Measurements from ENCODE around the gene OR52M1.

Gene OR52M1

GRCh38 chr11:4547416-4547815, 2.4 kb downstream of the OR52M1 start:
- Histone ChIP-seq H2AFZ (ENCODE audit: insufficient read depth, low read length, poor library complexity) (no peak overlapping the region), H2BK12ac (ENCODE audit: low read length) (no peak overlapping the region), H2BK5ac (ENCODE audit: low read depth, low read length, poor library complexity) (no peak overlapping the region), H4K8ac (ENCODE audit: low read depth, low read length) (no peak overlapping the region), H2BK120ac (ENCODE audit: insufficient read depth, low read length, poor library complexity) (no peak overlapping the region), H4K91ac (ENCODE audit: low read depth, low read length) (no peak overlapping the region), H3K4me1 (ENCODE audit: control insufficient read depth in 1 of 2, insufficient read depth in 2 of 2, low read length in 2 of 2) (no peaks in the 10 kb centered on the region), H2AK5ac (ENCODE audit: low read length) (no peak overlapping the region), H3K4ac (ENCODE audit: low read depth, low read length) (no peak overlapping the region), H3K4me3 (ENCODE audit: low read depth, low read length) (no peak overlapping the region), H3K79me1 (ENCODE audit: low read length) (no peaks in the 10 kb centered on the region), H3K14ac (ENCODE audit: low read length) (no peak overlapping the region), H3K18ac (ENCODE audit: low read length) (no peak overlapping the region), H3K27me3 (ENCODE audit: insufficient read depth, low read length) (no peaks in the 10 kb centered on the region), H4K12ac (ENCODE audit: low read depth, low read length) (no peak overlapping the region), H3K9me3 (ENCODE audit: insufficient read depth, low read depth, low read length) (peaks cover 7% of the 10 kb centered on the region), H3K27ac (ENCODE audit: low read depth, low read length) (no peak overlapping the region), H3K36me3 (ENCODE audit: control insufficient read depth in 1 of 2, insufficient read depth in 2 of 2, low read length in 2 of 2) (no peaks in the 10 kb centered on the region), H3K23ac (ENCODE audit: low read length) (no peak overlapping the region), H3K9ac (ENCODE audit: low read length) (no peak overlapping the region), H3K79me2 (ENCODE audit: control insufficient read depth, insufficient read depth, low read length, poor library complexity) (no peaks in the 10 kb centered on the region), H3K4me2 (ENCODE audit: low read length) (no peak overlapping the region)
- no CpG with 5 or more reads among the region's 4 CpGs for WGBS (ENCODE audit: extremely low coverage, insufficient coverage, insufficient read length)
- DNase-seq, result no peak

DNA sequence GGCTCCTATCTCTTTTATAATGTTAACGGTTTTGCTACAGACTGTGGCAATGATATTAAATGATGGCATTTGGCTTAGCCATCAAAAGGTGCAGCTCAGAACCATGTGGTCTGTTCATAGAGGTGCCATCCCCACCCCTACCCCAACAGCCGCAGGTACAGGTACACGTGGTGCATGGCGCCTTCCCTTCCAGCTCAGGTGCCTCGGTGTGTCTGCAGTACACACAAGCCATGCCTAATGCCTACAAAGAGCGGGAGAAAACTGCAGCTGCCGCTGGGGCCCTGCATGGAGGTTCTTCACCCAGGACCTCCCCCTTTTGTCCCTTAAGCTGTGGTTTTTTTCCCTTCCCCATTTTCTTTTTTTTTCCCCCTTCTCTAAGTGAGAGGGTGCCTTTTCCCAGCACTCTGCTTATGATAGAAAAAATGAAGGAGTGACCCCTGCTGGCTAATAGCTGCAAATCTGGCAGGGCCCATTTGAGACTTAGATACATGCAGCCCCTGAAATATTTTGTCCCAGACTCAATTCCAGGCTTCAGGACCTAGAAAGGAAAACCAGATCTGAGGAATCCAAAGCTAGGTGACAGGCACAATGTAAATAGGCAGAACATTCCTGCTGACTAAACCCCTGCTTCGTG, 6.5 kb downstream of the OR52M1 start:
- Histone ChIP-seq H3K18ac (ENCODE audit: low read length) (no peak overlapping the region), H2AK5ac (ENCODE audit: low read length) (no peak overlapping the region), H2BK12ac (ENCODE audit: low read length) (no peak overlapping the region), H3K79me2 (ENCODE audit: control insufficient read depth, insufficient read depth, low read length, poor library complexity) (no peaks in the 10 kb centered on the region), H3K27me3 (ENCODE audit: insufficient read depth, low read length) (no peaks in the 10 kb centered on the region), H3K4ac (ENCODE audit: low read depth, low read length) (no peak overlapping the region), H3K27ac (ENCODE audit: low read depth, low read length) (no peak overlapping the region), H4K12ac (ENCODE audit: low read depth, low read length) (no peak overlapping the region), H4K91ac (ENCODE audit: low read depth, low read length) (no peak overlapping the region), H3K9me3 (ENCODE audit: insufficient read depth, low read depth, low read length) (peaks cover 9% of the 10 kb centered on the region), H3K4me2 (ENCODE audit: low read length) (no peak overlapping the region), H3K23ac (ENCODE audit: low read length) (no peak overlapping the region), H2BK5ac (ENCODE audit: low read depth, low read length, poor library complexity) (no peak overlapping the region), H3K4me1 (ENCODE audit: control insufficient read depth in 1 of 2, insufficient read depth in 2 of 2, low read length in 2 of 2) (no peaks in the 10 kb centered on the region), H3K9ac (ENCODE audit: low read length) (no peak overlapping the region), H3K36me3 (ENCODE audit: control insufficient read depth in 1 of 2, insufficient read depth in 2 of 2, low read length in 2 of 2) (no peaks in the 10 kb centered on the region), H2AFZ (ENCODE audit: insufficient read depth, low read length, poor library complexity) (no peak overlapping the region), H2BK120ac (ENCODE audit: insufficient read depth, low read length, poor library complexity) (no peak overlapping the region), H4K8ac (ENCODE audit: low read depth, low read length) (no peak overlapping the region), H3K79me1 (ENCODE audit: low read length) (no peaks in the 10 kb centered on the region), H3K4me3 (ENCODE audit: low read depth, low read length) (peak overlapping the region; percentile 40), H3K14ac (ENCODE audit: low read length) (no peak overlapping the region)
- WGBS (ENCODE audit: extremely low coverage, insufficient coverage, insufficient read length), result no CpG with 5 or more reads among the region's 8 CpGs
- DNase-seq, result peak in 1 of 2 donors; percentile 8

DNA sequence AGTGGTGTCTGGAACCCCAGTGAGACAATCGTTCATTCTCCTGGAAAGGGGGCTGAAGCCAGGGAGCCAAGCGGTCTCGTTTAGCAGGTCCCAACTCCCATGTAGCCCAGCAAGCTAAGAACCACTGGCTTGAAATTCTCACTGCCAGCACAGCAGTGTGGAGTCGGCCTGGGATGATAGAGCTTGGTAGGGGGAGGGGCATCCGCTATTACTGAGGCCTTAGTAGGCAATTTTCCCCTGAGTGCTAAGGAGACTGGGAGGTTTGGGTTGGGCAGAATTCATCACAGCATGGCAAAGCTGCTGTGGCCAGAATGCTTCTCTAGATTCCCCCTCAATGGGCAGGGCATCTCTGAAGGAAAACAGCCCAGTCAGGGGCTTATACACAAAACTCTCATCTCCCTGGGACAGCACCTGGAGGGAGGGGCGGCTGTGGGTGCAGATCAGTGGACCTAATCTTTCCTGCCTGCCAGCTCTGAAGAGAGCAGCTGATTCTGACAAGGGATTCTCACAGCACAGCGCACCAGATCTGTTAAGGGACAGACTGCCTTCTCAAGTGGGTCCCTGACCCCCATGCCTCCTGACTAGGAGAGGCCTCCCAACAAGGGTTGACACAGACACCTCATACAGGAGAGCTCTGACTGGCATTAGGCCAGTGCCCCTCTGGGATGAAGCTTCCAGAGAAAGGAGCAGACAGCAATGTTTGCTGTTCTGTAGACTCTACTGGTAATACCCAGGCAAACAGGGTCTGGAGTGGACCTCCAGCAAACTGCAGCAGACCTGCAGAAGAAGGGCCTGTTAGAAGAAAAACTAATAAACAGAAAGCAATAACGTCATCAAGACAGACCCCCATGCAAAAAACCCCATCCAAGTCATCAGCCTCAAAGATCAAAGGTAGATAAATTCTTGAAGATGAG, 14.8 kb downstream of the OR52M1 start:
- peak overlapping the region; percentile 75 for H3K27ac ChIP-seq (ENCODE audit: low read depth, low read length)
- no peaks in the 10 kb centered on the region for H3K36me3 ChIP-seq (ENCODE audit: control insufficient read depth in 1 of 2, insufficient read depth in 2 of 2, low read length in 2 of 2)

DNA sequence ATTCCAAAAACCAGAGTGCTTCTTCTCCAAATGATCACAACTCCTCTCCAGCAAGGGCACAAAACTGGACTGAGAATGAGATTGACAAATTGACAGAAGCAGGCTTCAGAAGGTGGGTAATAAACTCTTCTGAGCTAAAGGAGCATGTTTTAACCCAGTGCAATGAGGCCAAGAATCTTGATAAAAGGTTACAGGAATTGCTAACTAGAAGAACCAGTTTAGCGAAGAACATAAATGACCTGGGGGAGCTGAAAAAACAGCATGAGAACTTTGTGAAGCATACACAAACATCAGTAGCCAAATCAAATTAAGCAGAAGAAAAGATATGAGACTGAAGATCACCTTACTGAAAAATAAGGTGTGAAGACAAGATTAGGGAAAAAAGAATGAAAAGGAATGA, 15.5 kb downstream of the OR52M1 start:
- Histone ChIP-seq H3K79me2 (ENCODE audit: control insufficient read depth, insufficient read depth, low read length, poor library complexity) (peaks cover 3% of the 10 kb centered on the region), H3K4me1 (ENCODE audit: control insufficient read depth in 1 of 2, insufficient read depth in 2 of 2, low read length in 2 of 2) (peaks cover 7 to 11% of the 10 kb centered on the region in 2 experiments), H2AK5ac (ENCODE audit: low read length) (no peak overlapping the region), H3K36me3 (ENCODE audit: control insufficient read depth in 1 of 2, insufficient read depth in 2 of 2, low read length in 2 of 2) (no peaks in the 10 kb centered on the region), H4K8ac (ENCODE audit: low read depth, low read length) (no peak overlapping the region), H2BK12ac (ENCODE audit: low read length) (no peak overlapping the region), H3K9ac (ENCODE audit: low read length) (no peak overlapping the region), H3K79me1 (ENCODE audit: low read length) (peaks cover 7% of the 10 kb centered on the region), H3K4me2 (ENCODE audit: low read length) (peak overlapping the region; percentile 51), H3K4me3 (ENCODE audit: low read depth, low read length) (no peak overlapping the region), H3K9me3 (ENCODE audit: insufficient read depth, low read depth, low read length) (no peaks in the 10 kb centered on the region), H4K91ac (ENCODE audit: low read depth, low read length) (no peak overlapping the region), H3K27ac (ENCODE audit: low read depth, low read length) (peak overlapping the region; percentile 75), H4K12ac (ENCODE audit: low read depth, low read length) (no peak overlapping the region), H3K14ac (ENCODE audit: low read length) (no peak overlapping the region), H2BK5ac (ENCODE audit: low read depth, low read length, poor library complexity) (peak overlapping the region; percentile 45), H2BK120ac (ENCODE audit: insufficient read depth, low read length, poor library complexity) (no peak overlapping the region), H3K18ac (ENCODE audit: low read length) (no peak overlapping the region), H3K23ac (ENCODE audit: low read length) (no peak overlapping the region), H2AFZ (ENCODE audit: insufficient read depth, low read length, poor library complexity) (no peak overlapping the region), H3K4ac (ENCODE audit: low read depth, low read length) (no peak overlapping the region), H3K27me3 (ENCODE audit: insufficient read depth, low read length) (no peaks in the 10 kb centered on the region)
- no CpG with 5 or more reads among the region's 1 CpG for WGBS (ENCODE audit: extremely low coverage, insufficient coverage, insufficient read length)
- DNase-seq, result peak; percentile 37 to 88

More for the DNA sequence above, 14.8 kb downstream of the OR52M1 start:
- H3K79me1 ChIP-seq (ENCODE audit: low read length), result peaks cover 7% of the 10 kb centered on the region
- H3K27me3 ChIP-seq (ENCODE audit: insufficient read depth, low read length), result no peaks in the 10 kb centered on the region
- H3K4me1 ChIP-seq (ENCODE audit: control insufficient read depth in 1 of 2, insufficient read depth in 2 of 2, low read length in 2 of 2), result peaks cover 7 to 11% of the 10 kb centered on the region in 2 experiments
- H3K14ac ChIP-seq (ENCODE audit: low read length), result peak overlapping the region; percentile 9
- H3K79me2 ChIP-seq (ENCODE audit: control insufficient read depth, insufficient read depth, low read length, poor library complexity), result peaks cover 3% of the 10 kb centered on the region
- no peak overlapping the region for H3K4ac ChIP-seq (ENCODE audit: low read depth, low read length)
- DNase-seq, result no peak
- H2BK12ac ChIP-seq (ENCODE audit: low read length), result peak overlapping the region; percentile 29
- H2BK120ac ChIP-seq (ENCODE audit: insufficient read depth, low read length, poor library complexity), result peak overlapping the region; percentile 21
- WGBS (ENCODE audit: extremely low coverage, insufficient coverage, insufficient read length), result no CpG with 5 or more reads among the region's 8 CpGs
- no peaks in the 10 kb centered on the region for H3K9me3 ChIP-seq (ENCODE audit: insufficient read depth, low read depth, low read length)
- peak overlapping the region; percentile 75 for H4K91ac ChIP-seq (ENCODE audit: low read depth, low read length)
- H3K4me3 ChIP-seq (ENCODE audit: low read depth, low read length), result no peak overlapping the region
- H3K23ac ChIP-seq (ENCODE audit: low read length), result no peak overlapping the region
- no peak overlapping the region for H3K18ac ChIP-seq (ENCODE audit: low read length)
- H4K8ac ChIP-seq (ENCODE audit: low read depth, low read length), result peak overlapping the region; percentile 30
- H2AFZ ChIP-seq (ENCODE audit: insufficient read depth, low read length, poor library complexity), result no peak overlapping the region
- H3K4me2 ChIP-seq (ENCODE audit: low read length), result peak overlapping the region; percentile 51
- H4K12ac ChIP-seq (ENCODE audit: low read depth, low read length), result no peak overlapping the region
- peak overlapping the region; percentile 45 for H2BK5ac ChIP-seq (ENCODE audit: low read depth, low read length, poor library complexity)
- H3K9ac ChIP-seq (ENCODE audit: low read length), result no peak overlapping the region
- H2AK5ac ChIP-seq (ENCODE audit: low read length), result no peak overlapping the region
